Mucosa of stomach (tissue), 1 donor: Measurements from ENCODE around the gene SEMA6C.

ENCODE experiments used
- H3K27me3 ChIP-seq: one replicate; pipeline ENCODE4 v1.7.0; 2013; ENCODE audit warnings: mild to moderate bottlenecking, low read length; ENCODE audit not compliant: control insufficient read depth, insufficient read depth
- H3K36me3 ChIP-seq: one replicate; pipeline ENCODE4 v1.7.0; 2013; ENCODE audit warnings: low read length; ENCODE audit not compliant: control insufficient read depth, insufficient read depth
- H3K4me1 ChIP-seq: one replicate; pipeline ENCODE4 v1.7.0; 2013; ENCODE audit warnings: mild to moderate bottlenecking, low read length; ENCODE audit not compliant: control insufficient read depth, insufficient read depth
- H3K4me3 ChIP-seq: one replicate; pipeline ENCODE4 v1.7.0; 2013; ENCODE audit warnings: low read length
- H3K9ac ChIP-seq: one replicate; pipeline ENCODE4 v1.7.0; 2013; ENCODE audit warnings: mild to moderate bottlenecking, low read length, moderate library complexity
- H3K9me3 ChIP-seq: one replicate; pipeline ENCODE4 v1.7.0; 2013; ENCODE audit warnings: mild to moderate bottlenecking, low read length, moderate library complexity; ENCODE audit not compliant: control insufficient read depth
- donor health status: Pancreatic carcinoma.

SEMA6C gene

DNA sequence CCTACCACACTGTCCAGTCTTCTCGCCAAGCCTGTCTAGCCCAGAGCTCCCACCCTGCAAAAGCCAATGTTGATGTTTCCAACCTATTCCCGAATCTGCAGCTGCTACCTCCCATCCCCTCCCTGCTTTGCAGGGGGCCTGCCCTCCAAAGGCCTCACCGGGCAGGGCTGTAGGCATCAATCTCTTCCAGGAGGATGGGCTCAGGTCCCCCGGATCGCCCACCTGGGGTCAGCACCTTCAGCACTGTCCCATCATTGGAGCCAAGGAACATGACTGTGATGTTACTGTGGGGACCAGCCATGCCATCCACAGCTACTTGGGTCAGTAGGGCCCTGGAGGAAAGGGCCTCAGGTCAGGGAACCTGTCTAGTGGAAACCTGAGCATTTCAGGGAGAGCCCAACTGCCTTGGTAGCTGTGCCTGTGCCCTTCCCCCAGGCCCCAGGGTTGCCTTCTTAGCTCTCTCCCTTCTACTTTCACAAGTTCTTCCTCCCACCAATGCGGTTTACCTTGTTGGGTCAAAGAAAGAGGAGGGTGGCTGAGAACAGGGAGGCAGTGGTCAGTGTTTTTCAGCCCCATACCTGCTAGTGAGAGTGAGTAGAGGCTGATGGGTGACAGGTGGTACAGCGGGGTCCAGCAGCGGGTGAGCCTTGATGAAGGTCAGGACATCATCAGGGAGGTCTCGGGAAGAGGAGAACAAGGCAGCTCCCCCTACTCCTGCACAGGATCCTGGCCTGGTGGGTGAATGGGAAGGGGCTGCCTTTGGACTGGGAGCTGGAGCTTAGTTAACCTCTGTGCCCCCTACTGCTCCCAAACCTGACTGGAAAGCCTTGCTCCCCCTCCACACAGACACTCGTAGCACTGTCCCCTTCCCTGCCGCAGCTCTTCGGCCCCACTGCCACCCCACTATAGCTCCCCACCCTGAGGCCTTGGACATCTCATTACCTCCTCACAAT lies 10.7 kb downstream of the SEMA6C start:
- Histone ChIP-seq H3K9ac (no peak overlapping the region), H3K9me3 (no peaks in the 10 kb centered on the region), H3K4me1 (peaks cover 11% of the 10 kb centered on the region), H3K27me3 (peaks cover 31% of the 10 kb centered on the region), H3K36me3 (no peaks in the 10 kb centered on the region), H3K4me3 (no peak overlapping the region)

DNA sequence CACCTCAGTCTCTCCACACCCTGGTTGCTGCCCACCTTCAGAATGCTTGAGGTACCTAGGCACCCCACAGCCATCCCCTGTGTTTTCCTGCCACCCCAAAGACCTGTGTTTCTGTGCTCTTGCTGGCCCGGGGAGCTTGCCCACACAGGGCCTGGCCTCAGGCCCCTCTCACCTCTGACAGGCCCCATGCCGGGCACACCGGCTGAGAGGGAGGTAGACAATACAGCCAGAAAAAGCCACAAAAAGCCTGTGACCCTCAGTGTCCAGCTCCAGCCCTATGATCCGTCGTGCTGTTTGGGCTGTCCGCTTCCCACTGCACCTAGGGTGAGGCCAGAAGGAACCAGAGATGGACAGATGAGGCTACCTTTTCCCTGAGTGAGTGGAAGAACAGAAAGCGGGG lies 11.4 kb downstream of the SEMA6C start:
- Histone ChIP-seq H3K4me3 (no peak overlapping the region), H3K9me3 (no peaks in the 10 kb centered on the region), H3K4me1 (peaks cover 11% of the 10 kb centered on the region), H3K9ac (no peak overlapping the region), H3K27me3 (peaks cover 34% of the 10 kb centered on the region), H3K36me3 (no peaks in the 10 kb centered on the region)

DNA sequence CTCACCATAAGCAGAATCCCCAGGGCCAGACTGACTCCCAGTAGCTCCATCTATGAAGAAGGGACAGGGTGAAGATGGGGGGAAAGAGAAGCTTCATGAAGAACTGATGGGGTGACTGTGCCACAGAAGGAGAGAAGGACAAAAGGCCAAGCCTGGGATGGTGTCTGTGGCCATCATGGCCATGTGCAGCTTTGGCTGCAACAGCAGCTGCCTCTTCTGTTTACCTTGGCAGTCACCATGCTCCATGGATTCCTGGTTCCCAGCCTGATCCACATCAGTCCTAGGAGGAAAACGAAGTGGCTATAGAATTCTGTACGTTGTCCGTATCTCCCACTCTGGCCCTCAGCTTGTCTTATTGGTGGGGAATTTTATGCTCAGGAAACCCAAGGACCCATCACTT lies 12.0 kb downstream of the SEMA6C start:
- Histone ChIP-seq H3K9ac (no peak overlapping the region), H3K4me3 (no peak overlapping the region), H3K4me1 (peaks cover 11% of the 10 kb centered on the region), H3K36me3 (no peaks in the 10 kb centered on the region), H3K9me3 (no peaks in the 10 kb centered on the region), H3K27me3 (peaks cover 34% of the 10 kb centered on the region)

- Histone ChIP-seq H3K9me3 (no peaks in the 10 kb centered on the region), H3K9ac (peak overlapping the region; percentile 22), H3K36me3 (no peaks in the 10 kb centered on the region), H3K27me3 (peaks cover 34% of the 10 kb centered on the region), H3K4me1 (peaks cover 11% of the 10 kb centered on the region), H3K4me3 (no peak overlapping the region)
These were observed 13.2 kb downstream of the SEMA6C start for GRCh38 chr1:151133018-151133806.

GRCh38 chr1:151132335-151133017 lies 14.0 kb downstream of the SEMA6C start:
- Histone ChIP-seq H3K4me3 (no peak overlapping the region), H3K36me3 (no peaks in the 10 kb centered on the region), H3K9ac (peak overlapping the region; percentile 51), H3K4me1 (peaks cover 11% of the 10 kb centered on the region), H3K27me3 (peaks cover 34% of the 10 kb centered on the region), H3K9me3 (no peaks in the 10 kb centered on the region)

- no peaks in the 10 kb centered on the region for H3K9me3 ChIP-seq
- peaks cover 11% of the 10 kb centered on the region for H3K4me1 ChIP-seq
- H3K36me3 ChIP-seq = no peaks in the 10 kb centered on the region
- peaks cover 34% of the 10 kb centered on the region for H3K27me3 ChIP-seq
- H3K9ac ChIP-seq = peak overlapping the region; percentile 51
- peak overlapping the region; percentile 36 for H3K4me3 ChIP-seq
These were observed 14.6 kb downstream of the SEMA6C start for GRCh38 chr1:151131701-151132334.

DNA sequence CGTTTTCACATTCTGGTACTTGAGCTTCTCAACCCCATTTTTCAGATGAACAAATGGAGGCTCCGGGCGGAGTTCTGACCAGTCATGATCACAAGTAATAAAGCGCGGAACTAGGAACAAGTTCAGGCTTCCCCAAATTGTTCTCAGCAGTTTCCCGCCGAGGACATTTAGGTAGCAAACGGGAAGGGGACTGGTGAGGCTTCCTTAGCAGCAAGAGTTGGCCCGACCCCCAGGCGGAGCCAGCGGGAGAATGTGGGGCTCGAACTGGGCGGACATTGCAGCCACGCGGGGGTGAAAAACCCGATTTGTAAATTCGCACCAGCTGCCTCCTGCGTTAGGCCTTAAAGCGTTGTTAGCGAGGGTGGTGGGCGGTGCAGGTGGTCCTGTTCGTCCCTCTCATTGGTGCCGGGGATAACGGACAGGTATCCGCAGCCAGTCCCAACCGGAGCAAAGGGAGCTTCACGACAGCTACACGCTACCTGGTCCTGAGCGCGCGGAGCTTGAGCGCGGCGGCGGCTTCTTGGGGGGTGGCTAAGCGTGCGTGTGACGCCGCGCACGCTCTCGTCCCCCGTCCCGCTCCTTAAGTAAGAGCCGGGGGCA lies 15.3 kb downstream of the SEMA6C start:
- Histone ChIP-seq H3K36me3 (no peaks in the 10 kb centered on the region), H3K4me3 (peak overlapping the region; percentile 36), H3K9ac (peak overlapping the region; percentile 51), H3K27me3 (peaks cover 34% of the 10 kb centered on the region), H3K9me3 (no peaks in the 10 kb centered on the region), H3K4me1 (peaks cover 16% of the 10 kb centered on the region)

DNA sequence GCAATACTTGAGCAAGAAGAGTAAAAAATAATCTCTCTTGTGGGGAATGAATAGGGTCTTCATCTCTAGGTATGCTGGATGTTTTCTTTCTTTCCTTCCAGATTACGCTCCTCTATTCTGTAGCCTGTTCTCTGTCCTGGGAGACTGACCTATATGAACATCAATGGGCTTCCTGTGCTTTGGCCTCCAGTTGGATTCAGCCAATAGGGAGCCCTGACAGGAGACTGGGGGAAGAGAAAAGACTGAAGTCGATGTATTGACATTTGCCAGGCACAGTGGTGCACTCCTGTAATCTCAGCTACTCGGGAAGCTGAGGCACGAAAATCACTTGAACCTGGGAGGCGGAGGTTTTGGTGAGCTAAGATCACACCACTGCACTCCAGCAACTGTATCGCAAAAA lies 17.6 kb downstream of the SEMA6C start:
- peaks cover 27% of the 10 kb centered on the region for H3K4me1 ChIP-seq
- H3K9me3 ChIP-seq = no peaks in the 10 kb centered on the region
- H3K27me3 ChIP-seq = peaks cover 34% of the 10 kb centered on the region
- no peak overlapping the region for H3K9ac ChIP-seq
- H3K36me3 ChIP-seq = no peaks in the 10 kb centered on the region
- H3K4me3 ChIP-seq = no peak overlapping the region

DNA sequence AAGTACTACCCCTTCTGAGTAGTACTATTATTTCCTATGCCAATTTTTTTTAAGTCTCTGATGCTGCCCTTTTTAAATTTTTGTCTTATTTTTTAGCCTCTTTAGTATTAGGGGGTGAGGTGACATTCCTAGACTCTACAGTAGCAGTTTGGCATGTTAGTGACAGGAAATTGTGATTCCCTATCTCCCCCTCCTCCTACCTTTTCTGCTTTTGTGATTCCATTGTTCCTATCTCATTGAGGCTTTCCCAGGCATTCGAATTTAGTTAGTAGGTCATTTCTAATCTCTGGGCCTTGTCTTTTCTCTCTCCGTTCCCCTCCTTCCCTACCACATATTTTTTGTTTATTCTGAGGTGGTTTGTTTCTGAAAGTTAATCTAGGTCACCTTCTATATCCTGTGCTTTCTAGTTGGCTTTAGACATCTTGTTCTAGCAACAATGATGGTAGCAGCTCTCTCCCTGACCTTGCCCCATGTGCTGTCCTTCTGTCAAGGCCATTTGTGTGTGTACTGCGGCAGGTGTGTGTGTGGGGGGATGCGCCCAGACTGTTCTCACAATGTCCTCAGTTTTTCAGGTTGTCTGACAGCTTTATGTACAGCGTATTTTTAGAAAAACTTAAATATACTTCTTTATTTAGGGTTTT lies 21.5 kb downstream of the SEMA6C start:
- Histone ChIP-seq H3K4me1 (peaks cover 16% of the 10 kb centered on the region), H3K4me3 (no peak overlapping the region), H3K27me3 (no peaks in the 10 kb centered on the region), H3K9ac (no peak overlapping the region), H3K9me3 (no peaks in the 10 kb centered on the region), H3K36me3 (no peaks in the 10 kb centered on the region)

DNA sequence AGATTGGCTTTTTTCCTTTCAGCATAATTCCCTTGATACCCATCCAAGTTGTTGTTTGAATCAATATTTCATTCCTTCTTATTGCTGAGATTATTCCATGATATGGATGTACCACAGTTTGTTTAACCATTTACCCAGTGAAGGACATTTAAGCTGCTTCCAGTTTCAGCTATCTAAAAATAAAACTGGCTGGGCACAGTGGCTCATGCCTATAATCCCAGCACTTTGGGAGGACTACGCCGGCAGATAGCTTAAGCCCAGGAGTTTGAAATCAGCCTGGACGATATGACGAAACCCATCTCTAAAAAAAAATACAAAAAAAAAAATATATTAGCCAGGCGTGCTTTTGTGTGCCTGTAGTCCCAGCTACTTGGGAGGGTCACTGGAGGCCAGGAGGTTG lies 32.6 kb downstream of the SEMA6C start:
- H3K27me3 ChIP-seq = no peaks in the 10 kb centered on the region
- H3K4me3 ChIP-seq = no peak overlapping the region
- no peaks in the 10 kb centered on the region for H3K4me1 ChIP-seq
- no peaks in the 10 kb centered on the region for H3K36me3 ChIP-seq
- no peaks in the 10 kb centered on the region for H3K9me3 ChIP-seq
- no peak overlapping the region for H3K9ac ChIP-seq

GRCh38 chr1:151108331-151108730 lies 38.1 kb downstream of the SEMA6C start:
- Histone ChIP-seq H3K9ac (no peak overlapping the region), H3K4me1 (no peaks in the 10 kb centered on the region), H3K4me3 (no peak overlapping the region), H3K9me3 (no peaks in the 10 kb centered on the region), H3K36me3 (no peaks in the 10 kb centered on the region), H3K27me3 (no peaks in the 10 kb centered on the region)
